ENCODE measurements around the gene GNG12.

The GNG12 gene

GRCh38 chr1:67812226-67812625, 21.0 kb downstream of the GNG12 start:
- no peak for DNase-seq

- DNase-seq: no peak
Observed at GRCh38 chr1:67811781-67812180, 21.5 kb downstream of the GNG12 start.

GRCh38 chr1:67809887-67810286, 23.4 kb downstream of the GNG12 start:
- no peak for DNase-seq

GRCh38 chr1:67807282-67807681, 26.0 kb downstream of the GNG12 start:
- no peak for DNase-seq

- no peak for DNase-seq
Observed at GRCh38 chr1:67804710-67805109, 28.6 kb downstream of the GNG12 start.

GRCh38 chr1:67803380-67804279, 29.6 kb downstream of the GNG12 start:
- DNase-seq: no peak

GRCh38 chr1:67802565-67802964, 30.7 kb downstream of the GNG12 start:
- DNase-seq: no peak

- DNase-seq: no peak
Observed at GRCh38 chr1:67801903-67802302, 31.4 kb downstream of the GNG12 start.

GRCh38 chr1:67795179-67795912, 37.9 kb downstream of the GNG12 start:
- no peak for DNase-seq

GRCh38 chr1:67793562-67793961, 39.7 kb downstream of the GNG12 start:
- DNase-seq: no peak

- no peak for DNase-seq
Observed at GRCh38 chr1:67792741-67793458, 40.4 kb downstream of the GNG12 start.

GRCh38 chr1:67792103-67792502, 41.2 kb downstream of the GNG12 start:
- no peak for DNase-seq

GRCh38 chr1:67791686-67792085, 41.6 kb downstream of the GNG12 start:
- no peak for DNase-seq

- DNase-seq: no peak
Observed at GRCh38 chr1:67791261-67791660, 42.0 kb downstream of the GNG12 start.

GRCh38 chr1:67790201-67790692, 43.0 kb downstream of the GNG12 start:
- no peak for DNase-seq

- no peak for DNase-seq
Observed at GRCh38 chr1:67789551-67789950, 43.7 kb downstream of the GNG12 start.

GRCh38 chr1:67788904-67789303, 44.4 kb downstream of the GNG12 start:
- DNase-seq: no peak

GRCh38 chr1:67788238-67788790, 45.0 kb downstream of the GNG12 start:
- DNase-seq: no peak

GRCh38 chr1:67787746-67788145, 45.5 kb downstream of the GNG12 start:
- no peak for DNase-seq

- DNase-seq: no peak
Observed at GRCh38 chr1:67785847-67786753, 47.2 kb downstream of the GNG12 start.

GRCh38 chr1:67784545-67785186, 48.6 kb downstream of the GNG12 start:
- no peak for DNase-seq

Measured in bone marrow (tissue), 2 donors.